H54 (cell line): ENCODE data around the gene RALGPS2.
"Not testable (repeated sequence)": the region's sequence is repeated elsewhere in the genome, so short reads cannot be mapped to it uniquely, and the experiment has no call there.

ENCODE experiments used
- DNase-seq: peaks from one replicate; pipeline ENCODE4 v3.0.0; 2011; ENCODE audit warnings: low spot score, mixed read lengths; ENCODE audit not compliant: insufficient read length
- FAIRE-seq: peaks from 3 replicates; lab custom pipeline; 2011; peaks lifted over from hg19 to GRCh38; lab: Jason Lieb, UNC
- POLR2A ChIP-seq: IDR thresholded peaks from 2 replicates; pipeline ENCODE4 v1.6.1; 2011; ENCODE audit warnings: low read depth, mild to moderate bottlenecking, low read length

RALGPS2 gene

GRCh38 chr1:178946855-178947676, 222.0 kb downstream of the RALGPS2 start:
- DNase-seq, result no peak
- no peak for TF ChIP-seq POLR2A
- no peak for FAIRE-seq

- TF ChIP-seq POLR2A, result no peak
- DNase-seq (no peak), FAIRE-seq (no peak)
These were observed 222.6 kb downstream of the RALGPS2 start for GRCh38 chr1:178947677-178947981.

GRCh38 chr1:178948676-178949075, 223.6 kb downstream of the RALGPS2 start:
- DNase-seq, result no peak
- no peak for FAIRE-seq
- TF ChIP-seq POLR2A, result no peak

GRCh38 chr1:178949866-178950265, 224.8 kb downstream of the RALGPS2 start:
- not testable (repeated sequence) for FAIRE-seq, DNase-seq

- DNase-seq (no peak), FAIRE-seq (no peak)
These were observed 226.6 kb downstream of the RALGPS2 start for GRCh38 chr1:178951600-178951999.

GRCh38 chr1:178953034-178953433, 228.0 kb downstream of the RALGPS2 start:
- no peak for TF ChIP-seq POLR2A
- DNase-seq (no peak), FAIRE-seq (no peak)

More at GRCh38 chr1:178951600-178951999, 226.6 kb downstream of the RALGPS2 start:
- no peak for TF ChIP-seq POLR2A

GRCh38 chr1:178953538-178954324, 228.7 kb downstream of the RALGPS2 start:
- FAIRE-seq (no peak), DNase-seq (no peak)
- TF ChIP-seq POLR2A, result no peak

GRCh38 chr1:178954325-178954690, 229.3 kb downstream of the RALGPS2 start:
- TF ChIP-seq POLR2A, result no peak
- FAIRE-seq (no peak), DNase-seq (no peak)

- DNase-seq (no peak), FAIRE-seq (no peak)
- no peak for TF ChIP-seq POLR2A
These were observed 229.9 kb downstream of the RALGPS2 start for GRCh38 chr1:178954937-178955336.

GRCh38 chr1:178955391-178955954, 230.4 kb downstream of the RALGPS2 start:
- DNase-seq (no peak), FAIRE-seq (no peak)
- no peak for TF ChIP-seq POLR2A

- no peak for TF ChIP-seq POLR2A
- no peak for DNase-seq
- no peak for FAIRE-seq
These were observed 233.4 kb downstream of the RALGPS2 start for GRCh38 chr1:178958491-178958890.

GRCh38 chr1:178959543-178960460, 234.8 kb downstream of the RALGPS2 start:
- no peak for TF ChIP-seq POLR2A
- DNase-seq, result no peak
- no peak for FAIRE-seq

GRCh38 chr1:178960482-178961240, 235.6 kb downstream of the RALGPS2 start:
- no peak for DNase-seq
- no peak for FAIRE-seq
- no peak for TF ChIP-seq POLR2A

- TF ChIP-seq POLR2A, result no peak
- DNase-seq (no peak), FAIRE-seq (no peak)
These were observed 236.3 kb downstream of the RALGPS2 start for GRCh38 chr1:178961331-178961730.
